ENCODE results near the gene SLC10A7.

DNA sequence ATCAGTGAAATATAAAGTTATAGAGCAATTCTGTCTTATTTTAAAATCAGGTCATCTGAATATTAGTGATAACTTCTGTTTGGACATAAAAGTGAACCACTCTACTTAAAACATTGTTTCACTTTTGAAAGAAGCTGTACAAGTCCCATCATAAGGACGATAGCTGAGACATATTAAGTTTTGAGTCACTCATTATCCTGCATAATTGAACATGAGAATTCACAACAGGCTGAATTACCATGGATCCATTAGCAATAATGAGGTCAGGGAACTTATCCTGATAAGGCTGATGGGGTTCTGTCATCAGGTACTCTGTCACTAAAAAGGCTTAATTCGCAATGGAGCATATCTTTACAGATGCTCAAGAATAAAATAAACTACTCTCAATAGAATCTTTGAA lies 227.0 kb downstream of the SLC10A7 start:
- TF ChIP-seq, protein P1, sequence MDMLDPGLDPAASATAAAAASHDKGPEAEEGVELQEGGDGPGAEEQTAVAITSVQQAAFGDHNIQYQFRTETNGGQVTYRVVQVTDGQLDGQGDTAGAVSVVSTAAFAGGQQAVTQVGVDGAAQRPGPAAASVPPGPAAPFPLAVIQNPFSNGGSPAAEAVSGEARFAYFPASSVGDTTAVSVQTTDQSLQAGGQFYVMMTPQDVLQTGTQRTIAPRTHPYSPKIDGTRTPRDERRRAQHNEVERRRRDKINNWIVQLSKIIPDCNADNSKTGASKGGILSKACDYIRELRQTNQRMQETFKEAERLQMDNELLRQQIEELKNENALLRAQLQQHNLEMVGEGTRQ (IDR thresholded peaks at IDR 0.05; ENCODE audit: low read length): no peak
- TF ChIP-seq CTCF (IDR thresholded peaks at IDR 0.05; ENCODE audit: control extremely low read depth in 1 of 3, insufficient read depth in 1 of 3, low read depth in 1 of 3, low read length in 3 of 3) (no peak), RFX5 (IDR thresholded peaks at IDR 0.05; ENCODE audit: borderline replicate concordance, low read depth, low read length) (no peak), KDM1A (IDR thresholded peaks at IDR 0.05; ENCODE audit: borderline replicate concordance, low read length) (no peak), KDM5A (IDR thresholded peaks at IDR 0.05; ENCODE audit: low read length) (no peak), EZH2 (IDR thresholded peaks at IDR 0.05; ENCODE audit: low read depth, low read length, severe bottlenecking) (no peak), JUN (IDR thresholded peaks at IDR 0.05; ENCODE audit: low read depth, low read length) (no peak)
